CD4-positive, alpha-beta T cell treated with Interleukin-4 for 4 hours (primary cell): ENCODE results near the gene COPG1.

Experiments used
- DNase-seq: peaks from one replicate; pipeline ENCODE4 v3.0.0-alpha.2; 2020

The COPG1 gene

DNA sequence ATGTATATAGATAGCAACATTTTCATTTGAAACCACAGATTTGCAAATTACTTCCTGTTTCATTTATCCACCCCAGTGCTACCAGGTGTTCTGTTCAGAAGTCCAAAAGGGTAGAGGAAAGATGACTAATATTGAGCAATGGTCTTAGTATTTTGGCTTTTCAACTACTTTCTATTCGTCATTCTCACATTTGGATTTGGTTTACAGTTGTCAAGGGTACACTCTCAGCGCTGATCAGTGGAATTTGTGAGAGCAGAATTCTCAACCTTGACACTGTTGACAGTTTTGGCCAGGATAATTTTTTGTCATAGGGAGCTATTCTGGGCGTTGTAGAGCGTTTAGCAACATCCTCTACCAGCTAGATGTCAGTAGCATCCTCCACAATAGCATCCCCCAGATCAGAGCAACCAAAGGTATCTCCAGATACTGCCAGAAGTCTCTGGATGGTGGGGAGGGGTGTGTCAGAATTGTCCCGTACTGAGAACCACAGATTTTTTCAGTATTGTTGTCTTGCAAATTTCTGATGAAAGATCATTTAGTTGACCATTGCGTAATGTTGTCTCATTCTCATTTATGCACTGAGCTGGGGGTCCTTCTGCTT lies 33.4 kb downstream of the COPG1 start:
- DNase-seq = peak; percentile 76

DNA sequence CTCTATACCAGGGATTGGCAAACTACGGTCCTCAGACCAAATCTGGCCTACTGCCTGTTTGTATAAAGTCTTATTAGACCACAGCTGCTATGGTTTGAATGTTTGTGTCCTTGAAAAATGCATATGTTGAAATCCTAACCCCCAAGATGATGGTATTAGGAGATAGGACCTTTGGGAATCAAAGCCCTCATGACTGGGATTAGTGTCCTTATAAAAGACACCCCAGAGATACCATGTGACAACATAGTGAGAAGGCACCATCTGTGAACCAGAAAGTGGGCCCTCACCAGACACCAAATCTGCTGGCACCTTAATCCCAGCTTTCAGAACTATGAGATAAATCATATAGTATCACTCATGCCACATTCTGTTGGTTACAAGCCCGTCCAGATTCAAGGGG lies 36.7 kb downstream of the COPG1 start:
- no peak for DNase-seq

DNA sequence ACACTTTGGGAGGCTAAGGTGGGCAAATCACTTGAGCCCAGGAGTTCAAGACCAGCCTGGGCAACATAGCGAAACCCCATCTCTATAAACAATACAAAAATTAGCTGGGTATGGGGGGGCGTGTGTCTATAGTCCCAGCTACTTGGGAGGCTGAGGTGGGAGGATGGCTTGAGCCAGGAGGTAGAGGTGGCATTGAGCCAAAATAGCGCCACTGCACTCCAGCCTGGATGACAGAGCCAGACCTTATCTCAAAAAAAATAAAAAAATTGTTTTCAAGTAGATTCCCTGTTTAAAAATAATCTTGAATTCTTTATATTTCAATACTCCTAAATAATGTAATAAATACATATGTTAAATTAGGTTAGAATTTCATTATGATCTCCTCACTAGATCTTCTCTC lies 39.0 kb downstream of the COPG1 start:
- no peak for DNase-seq

DNA sequence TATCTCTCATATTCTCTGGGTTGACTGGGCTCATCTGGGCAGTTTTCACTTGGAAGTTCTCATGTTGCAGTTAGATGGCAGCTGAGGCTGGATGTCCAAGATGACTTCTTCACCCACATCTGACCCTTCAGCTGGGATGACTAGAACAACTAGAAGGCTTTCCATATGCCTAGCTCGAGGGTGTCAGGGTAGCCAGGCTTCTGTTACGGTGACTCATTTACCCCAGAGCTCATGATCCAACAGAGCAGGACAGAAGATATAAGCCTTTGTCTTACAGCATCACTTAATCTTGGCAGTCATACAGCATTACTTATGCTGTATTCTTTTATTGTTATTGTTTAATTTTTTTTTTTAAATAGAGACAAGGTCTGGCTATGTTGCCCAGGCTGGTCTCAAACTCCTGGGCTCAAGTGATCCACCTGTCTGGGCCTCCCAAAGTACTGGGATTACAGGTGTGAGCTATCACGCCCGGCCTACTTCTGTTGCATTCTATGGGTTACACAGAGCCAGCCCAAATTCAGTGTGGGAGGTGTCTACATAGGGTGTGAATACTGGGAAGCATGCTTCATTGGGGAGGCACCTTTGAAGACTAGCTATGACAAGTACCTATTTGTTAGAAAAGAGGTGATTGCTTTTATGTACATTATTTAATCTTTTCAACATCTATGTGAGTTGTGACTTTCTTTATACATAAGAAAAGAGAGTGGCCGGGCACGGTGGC lies 40.0 kb downstream of the COPG1 start:
- no peak for DNase-seq

DNA sequence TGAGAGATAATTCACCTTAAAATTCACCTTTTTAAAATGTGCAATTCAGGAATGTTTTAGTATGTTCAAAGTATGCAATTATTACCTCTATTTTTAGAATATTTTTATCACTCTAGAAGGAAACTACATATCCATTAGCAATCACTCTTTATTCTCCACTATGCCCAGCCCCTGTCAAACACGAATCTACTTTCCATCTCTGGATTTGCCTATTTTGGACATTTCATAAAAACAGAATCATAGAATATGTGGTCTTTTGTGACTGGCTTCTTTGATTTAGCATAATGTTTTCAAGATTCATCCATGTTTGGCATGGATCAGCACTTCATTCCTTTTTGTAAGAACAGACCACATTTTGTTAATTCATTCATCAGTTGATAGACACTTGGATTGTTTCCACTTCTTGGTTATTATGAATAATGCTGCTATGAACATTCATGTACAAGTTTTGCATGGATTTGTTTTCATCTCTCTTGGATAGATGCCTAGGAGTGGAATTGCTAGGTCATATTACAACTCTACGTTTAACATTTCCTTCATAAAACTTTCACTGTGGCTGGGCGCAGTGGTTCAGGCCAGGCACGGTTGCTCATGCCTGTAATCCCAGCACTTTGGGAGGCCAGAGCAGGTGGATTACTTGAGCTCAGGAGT lies 42.0 kb downstream of the COPG1 start:
- DNase-seq = no peak

DNA sequence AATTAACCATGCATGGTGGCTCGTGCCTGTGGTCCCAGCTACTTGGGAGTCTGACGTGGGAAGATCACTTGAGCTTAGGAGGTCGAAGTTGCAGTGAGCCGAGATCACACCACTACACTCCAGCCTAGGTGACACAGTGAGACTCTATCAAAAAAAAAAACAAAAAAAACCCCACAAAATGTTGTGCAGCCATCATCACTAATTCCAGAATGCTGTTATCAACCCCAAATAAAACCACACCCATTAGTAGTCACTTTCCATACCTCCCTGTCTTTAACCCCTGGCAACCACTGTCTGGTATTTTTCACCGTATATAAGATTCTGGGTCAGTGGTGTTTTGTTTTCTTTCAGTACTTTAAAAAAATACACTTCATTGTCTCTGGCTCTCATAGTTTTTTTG lies 45.9 kb downstream of the COPG1 start:
- DNase-seq = no peak

DNA sequence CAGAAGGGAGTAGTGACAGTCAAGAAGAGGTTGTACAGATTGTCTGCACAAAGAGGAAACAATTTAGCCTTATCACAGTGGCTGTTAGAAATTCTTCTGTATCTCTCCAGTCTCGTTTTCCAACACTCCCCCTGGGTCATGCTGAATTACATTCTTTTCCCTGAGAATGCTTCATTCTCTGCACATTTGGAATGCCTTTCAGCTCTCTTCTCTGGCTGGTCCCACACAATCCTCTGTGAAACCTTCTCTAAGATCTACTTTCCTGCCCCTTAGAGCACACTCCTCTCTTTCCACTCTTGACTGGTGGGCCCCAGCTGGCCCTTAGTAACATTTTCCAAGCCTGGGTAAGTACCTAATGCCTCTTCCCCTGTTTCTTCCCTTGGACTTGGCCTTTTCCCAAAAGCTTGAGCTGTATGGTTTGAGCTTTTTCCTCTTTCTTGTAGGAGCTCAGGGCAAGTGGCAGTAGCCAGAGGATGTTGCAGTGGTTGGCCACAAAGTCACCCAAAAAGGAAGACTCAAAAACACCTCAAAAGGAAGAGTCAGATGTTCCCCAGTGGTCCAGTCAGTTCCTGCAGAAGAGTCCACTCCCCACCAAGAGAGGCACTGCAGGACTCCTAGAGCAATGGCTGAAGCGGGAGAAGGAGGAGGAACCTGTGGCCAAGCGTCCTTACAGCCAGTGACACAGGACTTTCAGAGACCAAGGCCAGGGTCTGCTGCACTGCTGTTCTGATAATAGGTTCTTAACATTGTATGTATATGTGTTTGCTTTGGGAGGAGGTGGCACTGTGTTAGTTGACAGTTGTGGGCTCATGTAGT lies 54.9 kb downstream of the COPG1 start:
- DNase-seq = no peak

DNA sequence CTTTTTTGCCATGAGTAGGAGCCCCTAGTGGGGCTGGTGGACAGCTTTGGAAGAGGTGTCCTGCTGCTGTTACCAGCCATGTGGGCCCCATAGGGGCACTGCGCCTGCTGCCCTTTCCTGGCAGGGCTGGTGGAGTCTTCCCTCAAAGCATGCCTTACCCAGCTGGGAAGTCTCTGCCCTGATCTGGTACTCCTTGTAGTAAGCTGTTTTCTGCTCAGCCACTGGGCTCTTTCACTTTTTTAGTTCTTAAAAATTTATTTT lies 55.5 kb downstream of the COPG1 start:
- DNase-seq = no peak

DNA sequence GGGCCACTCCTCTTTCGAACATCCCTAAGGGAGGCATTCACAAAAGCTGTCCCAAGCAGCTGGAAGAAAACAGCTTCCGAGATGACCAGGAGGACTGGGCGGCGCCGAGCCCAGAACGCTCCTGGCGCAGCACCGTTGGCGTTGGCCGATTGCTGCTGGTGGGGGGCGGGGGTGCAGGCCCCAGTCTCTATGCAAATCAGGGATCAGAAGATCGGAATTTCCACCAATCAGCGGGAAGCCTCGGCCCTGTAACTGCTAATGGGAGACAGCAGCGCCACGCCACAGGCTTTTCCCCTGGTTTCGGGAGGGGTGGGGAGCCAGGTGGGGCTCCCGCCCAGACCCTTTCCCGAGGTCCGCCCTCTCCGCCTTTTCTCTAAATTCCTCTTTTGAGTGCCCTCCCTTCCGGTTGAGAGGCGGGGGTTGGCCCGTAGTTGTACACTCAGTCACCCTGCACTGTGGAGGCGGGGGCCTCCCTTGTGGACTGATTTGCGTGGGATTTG lies 56.2 kb downstream of the COPG1 start:
- DNase-seq = no peak

DNA sequence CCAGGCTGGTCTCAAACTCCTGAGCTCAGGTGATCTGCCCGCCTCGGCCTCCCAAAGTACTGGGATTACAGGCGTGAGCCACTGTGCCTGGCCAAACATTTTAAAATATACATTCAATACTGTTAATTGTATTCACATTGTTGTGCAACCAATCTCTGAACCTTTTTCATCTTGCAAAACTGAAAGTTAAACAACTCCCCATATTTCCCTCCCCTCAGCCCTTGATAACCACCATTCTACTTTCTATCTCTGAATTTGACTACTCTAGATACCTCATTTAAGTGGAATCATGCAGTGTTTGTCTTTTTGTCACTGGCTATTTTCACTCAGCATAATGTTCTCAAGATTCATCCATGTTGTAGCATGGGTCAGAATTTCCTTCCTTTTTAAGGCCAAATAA lies 59.2 kb downstream of the COPG1 start:
- no peak for DNase-seq

DNA sequence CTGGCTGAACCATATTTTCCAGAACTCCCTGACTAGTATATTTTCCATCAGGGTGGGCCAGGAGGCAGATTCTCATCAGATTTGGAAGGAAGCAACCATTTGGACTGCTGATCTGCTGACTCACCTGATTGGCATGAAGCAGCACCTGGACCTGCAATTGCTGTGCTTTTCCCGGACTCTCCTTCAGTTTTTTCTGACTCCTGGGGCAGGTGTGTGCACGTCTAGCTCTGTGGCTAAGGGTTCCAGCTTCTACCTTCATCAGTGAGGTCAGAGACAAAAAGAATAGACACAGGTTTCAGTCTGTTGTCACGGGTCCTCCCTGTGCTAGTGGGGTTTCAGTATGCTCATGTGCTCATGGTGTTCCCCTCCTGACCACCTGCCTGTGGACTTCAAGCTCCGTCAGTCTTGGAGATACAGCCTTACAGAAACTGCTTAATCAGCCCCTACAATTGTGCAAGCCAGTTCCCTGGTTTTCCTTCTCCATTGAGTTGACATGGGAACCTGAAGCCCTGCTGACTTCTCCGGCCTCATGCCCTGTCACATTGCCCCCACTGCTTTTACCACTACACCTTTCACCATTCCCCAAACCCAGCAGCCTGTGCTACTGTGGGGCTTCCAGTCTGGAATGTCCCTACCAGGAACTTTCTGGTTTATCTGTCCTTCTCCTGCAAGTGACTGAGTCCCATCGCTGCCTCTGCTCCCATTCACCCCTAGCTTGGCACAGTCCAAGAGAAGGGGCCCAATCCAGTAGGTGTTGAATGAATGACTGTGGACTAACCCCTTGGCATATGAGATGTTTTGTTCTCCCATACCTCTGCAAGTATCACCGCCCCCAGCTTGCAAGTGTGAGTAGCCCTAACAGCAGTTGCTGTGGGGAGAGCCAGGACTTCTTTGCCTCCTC lies 61.0 kb downstream of the COPG1 start:
- DNase-seq = no peak

DNA sequence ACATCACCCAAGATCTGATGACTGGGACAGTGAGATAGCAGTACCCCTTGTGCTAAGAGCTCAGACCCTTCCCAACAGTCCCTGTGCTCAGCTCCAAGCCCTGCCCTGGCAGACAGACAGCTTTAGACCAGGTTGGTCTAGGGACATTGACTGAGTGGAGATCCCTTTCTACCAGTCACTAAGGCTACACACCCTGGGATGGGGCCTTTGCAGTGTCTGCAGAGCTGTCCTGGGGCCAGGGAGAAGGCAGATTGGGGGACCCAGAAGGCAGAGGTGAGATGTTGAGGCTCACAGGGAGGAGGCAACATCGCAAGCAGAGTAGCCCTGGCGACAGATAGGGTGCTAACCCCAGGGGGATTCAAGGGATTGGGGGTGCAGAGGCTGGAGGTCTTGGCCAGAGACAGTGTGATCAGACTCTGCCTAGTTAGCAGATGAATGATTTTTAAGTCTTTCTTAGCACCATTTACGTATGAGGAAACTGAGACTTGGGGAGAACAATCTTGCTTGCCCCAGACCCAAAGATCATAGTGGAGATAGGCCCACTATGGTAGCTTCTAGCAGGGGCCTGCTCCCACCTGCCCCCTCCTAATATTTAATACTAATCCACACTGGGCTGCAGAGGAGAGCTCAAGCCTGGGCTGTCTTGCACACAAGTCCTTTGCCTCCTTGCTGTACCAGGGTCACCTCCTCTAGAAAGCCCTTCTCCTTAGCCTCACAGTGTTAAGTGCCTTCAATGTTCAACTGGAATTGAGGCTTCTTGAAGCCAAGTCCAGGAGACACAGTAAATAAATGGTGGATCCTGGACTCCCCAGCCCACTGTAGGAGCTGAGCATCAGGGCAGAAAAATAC lies 61.9 kb downstream of the COPG1 start:
- DNase-seq = no peak

DNA sequence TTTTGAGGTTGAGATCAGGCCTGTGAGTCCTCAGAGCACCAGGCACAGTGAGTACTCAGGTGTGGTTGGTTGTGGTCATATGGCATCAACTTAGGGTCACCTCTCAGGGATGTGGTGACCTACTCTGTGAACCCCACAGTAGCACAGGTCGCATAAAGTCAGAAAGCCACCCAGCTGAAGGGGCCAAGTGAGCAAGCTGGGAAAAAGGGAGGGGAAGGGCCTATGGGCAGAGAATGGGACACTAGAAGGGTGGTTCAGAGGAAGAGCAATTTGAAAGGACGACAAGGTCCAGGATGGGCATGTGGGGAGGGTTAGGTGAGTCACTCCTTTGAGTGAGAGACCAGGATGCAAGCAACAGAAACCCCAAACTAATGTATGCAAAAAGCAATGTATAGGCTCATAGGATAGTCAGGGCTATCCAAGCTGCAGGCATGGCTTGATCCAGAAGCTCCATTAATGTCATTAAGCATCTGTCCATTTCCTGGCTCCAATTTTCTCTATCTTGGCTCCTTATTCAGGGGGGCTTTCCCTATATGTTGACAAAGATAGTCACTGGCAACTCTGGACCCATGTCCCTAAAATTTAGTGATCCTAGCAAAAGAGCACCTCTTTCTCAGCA lies 62.7 kb downstream of the COPG1 start:
- DNase-seq = no peak

DNA sequence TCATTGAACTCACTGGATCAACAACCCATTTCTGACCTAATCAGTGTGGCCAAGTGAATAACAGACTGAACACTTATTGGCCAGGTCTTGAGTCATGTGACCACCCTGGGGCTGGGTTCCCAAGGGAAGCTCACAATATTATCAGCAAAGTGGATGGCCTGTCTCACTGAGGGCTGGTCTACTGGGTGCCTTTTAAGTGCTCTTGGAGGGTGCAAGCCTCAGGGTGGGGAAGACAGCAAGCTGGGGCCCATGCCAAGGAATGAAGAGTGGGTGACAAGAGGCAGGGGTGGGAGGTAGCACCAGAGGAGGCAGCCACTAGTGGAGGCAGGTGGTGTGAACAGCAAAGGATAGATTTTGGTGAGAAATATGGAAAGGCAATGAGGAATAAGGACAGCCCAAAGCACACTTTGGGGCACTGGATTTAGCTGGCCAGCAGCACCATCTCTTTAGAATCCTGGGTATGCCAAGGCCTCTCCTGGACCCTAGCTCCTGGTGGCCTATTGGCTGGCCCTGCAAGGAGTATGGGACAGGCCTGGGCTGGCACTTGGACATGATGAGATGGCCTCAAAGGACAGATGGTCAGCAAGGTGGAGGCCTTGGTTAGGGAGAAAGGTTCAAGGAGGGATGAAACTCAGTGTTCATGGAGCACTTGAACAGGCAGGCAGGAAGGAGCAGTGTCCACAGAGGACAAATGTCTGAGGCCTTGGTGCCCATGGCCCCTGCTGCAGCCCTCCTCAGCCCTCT lies 63.4 kb downstream of the COPG1 start:
- no peak for DNase-seq

DNA sequence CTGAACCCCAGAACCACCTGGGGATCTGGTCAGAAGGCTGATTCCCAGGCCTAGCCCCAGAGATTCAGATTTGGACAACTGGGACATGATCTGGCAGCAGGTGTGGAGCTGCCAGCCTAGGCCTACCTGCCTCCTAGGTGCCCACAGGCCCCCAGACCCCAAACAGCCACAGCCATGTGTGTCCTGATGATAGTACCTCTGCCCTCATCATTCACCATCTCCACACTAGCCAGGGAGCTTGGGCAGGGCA lies 63.9 kb downstream of the COPG1 start:
- DNase-seq = no peak

DNA sequence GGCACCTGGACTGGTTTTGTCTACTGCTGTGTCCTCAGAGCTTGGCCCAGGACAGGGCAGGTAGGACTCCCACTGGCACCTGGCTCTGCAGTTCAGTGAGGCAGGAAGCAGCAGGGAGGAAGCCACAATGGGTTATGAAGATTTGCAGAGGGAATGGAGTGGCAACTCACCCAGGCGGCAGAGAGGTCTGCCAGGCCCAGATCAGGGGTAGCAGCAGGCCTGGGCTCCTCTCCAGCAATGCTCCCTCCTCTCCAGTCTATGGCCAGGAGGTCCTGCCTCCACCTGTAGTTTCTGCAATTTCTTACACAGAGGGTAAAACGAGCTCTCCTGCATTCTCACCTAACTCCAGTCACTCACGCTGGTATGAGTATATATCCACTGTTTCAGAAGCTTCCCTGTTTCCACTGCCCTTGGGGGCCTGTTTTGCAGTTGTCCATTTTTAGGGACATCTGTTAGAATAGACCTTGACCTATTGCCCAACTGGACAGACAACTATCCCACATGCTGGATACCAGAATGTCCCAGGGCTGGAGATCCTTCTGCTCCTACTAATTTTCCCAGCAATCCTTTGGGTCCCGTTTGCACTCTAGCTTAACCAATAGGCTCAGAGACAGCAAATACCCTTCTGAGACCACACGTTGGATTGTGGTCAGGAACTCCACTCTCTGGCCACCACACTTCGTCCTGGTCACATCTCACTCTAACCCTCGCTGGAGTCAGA lies 64.4 kb downstream of the COPG1 start:
- DNase-seq = no peak

DNA sequence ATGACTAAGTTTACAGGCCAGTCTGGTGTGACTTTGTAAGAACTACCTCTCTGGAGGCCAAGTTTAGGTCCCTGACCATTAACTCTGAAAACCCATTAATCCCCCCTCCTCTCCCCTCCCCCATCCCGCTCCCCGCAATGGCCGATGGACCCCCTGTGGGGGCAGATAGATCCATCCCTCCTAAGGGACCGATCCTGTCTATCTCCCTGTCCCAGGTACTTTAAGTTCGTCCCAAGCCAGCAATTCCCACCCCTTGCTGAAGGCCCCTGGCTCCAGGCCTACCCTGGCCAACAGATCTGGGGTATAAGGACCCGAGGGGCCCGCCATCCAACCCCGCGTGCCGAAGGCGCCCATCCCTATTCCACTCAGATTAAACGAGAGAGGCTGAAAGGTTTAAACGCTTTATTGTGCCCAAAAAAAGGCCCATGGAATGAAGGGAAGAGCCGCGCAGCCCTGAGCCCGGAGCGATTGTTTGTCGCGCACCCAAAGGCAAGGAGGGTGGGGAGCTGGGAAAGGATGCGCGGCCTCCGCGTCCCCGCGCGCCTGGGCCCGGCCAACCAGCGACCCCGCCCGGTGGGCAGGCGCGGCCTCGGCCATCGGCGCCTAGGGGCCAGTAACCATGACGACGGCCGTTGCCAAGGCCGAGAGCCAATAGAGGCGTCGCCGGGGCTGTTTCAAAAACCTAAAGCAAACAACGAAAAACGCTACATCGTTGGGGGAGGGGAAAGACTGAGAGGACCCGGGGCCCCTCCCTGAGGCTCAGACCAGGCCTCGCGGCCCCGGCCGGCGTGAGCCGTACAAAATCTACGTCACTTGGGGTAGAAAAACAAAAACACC lies 65.2 kb downstream of the COPG1 start:
- peak; percentile 71 for DNase-seq

DNA sequence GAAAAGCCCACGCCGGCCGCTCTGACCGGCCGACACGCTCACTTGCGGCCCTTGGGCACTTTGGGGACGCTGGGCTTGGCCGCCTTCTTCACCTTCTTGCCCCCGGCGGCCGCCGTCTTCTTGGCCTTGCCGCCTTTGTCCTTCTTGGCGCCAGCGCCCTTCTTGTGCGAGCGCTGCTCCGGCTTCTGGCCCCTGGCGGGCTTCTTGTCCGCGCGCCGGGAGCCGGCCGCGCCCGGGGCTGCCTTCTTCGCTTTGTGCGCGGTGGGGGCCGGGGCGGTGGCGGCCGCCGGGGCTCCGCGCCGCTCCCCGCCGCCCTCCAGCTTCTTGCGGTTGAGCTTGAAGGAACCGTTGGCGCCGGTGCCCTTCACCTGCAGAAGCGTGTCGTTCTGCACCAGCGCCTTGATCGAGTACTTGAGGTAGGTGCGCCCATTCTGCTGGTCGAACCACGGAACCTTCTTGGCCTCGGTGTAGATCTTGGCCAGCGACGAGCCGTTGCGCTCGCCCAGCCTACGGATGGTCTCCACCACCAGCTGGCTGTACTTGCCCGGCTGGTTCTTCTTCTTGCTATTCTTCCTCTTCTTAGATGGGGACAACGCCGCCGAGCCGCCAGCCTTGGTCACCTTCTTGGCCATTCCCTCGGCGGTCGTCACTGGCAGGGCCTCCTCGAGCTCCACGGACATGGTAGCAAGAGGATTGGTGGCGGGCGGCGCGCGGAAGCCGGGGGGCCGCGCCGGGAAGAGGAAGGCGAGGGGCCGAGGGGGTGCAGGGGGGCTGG lies 66.0 kb downstream of the COPG1 start:
- no peak for DNase-seq

DNA sequence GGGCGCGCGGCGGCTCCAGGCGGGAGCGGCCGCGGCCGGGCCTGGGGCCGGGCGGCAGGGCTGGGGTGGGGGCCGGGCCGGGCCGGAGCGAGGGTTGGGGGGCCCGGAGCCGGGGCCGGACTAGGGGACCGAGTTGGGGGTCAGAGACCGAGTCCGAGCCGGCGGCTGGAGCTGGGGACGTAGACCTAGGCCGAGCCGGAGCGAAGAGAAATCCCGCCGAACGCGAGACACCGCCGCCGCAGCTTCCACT lies 66.5 kb downstream of the COPG1 start:
- DNase-seq = no peak
